Gastrocnemius medialis (tissue), 4 donors: Measurements from ENCODE around the gene FLT3.

ENCODE experiments used
- CTCF ChIP-seq, 5 experiments: fragments of 450-650 bp in 3 of 5; fragments of 200-600 bp in 2 of 5; sonication (generic) in 2 of 5; IDR thresholded peaks in 4 of 5; conservative IDR thresholded peaks in 1 of 5; 1 replicate in 4 of 5; 2 replicates in 1 of 5; pipeline ENCODE4 v1.5.1; 2016 to 2019; ENCODE audit warnings: antibody characterized with exemption in 5 of 5, mild to moderate bottlenecking in 3 of 5, moderate library complexity in 3 of 5
- POLR2A ChIP-seq, 2 donors: fragments of 450-650 bp; IDR thresholded peaks; one replicate each; pipeline ENCODE4 v1.6.1; 2017; ENCODE audit warnings: antibody characterized with exemption in 2 of 2, mild to moderate bottlenecking in 2 of 2, moderate library complexity in 2 of 2

- TF ChIP-seq CTCF (IDR thresholded peaks at IDR 0.05 in 4 of 5, conservative IDR thresholded peaks at IDR 0.05 in 1 of 5) (no peak), POLR2A (IDR thresholded peaks at IDR 0.05) (no peak)
These were observed 58.9 kb downstream of the FLT3 start for GRCh38 chr13:28041501-28041900.
